C4-2B (cell line): ENCODE data around the gene SLC26A4.

ENCODE experiments used
- CTCF ChIP-seq: fragments of 450-650 bp; conservative IDR thresholded peaks from 2 replicates; pipeline ENCODE4 v1.5.1; 2017; ENCODE audit warnings: mild to moderate bottlenecking
- ZFX ChIP-seq: fragments of 450-650 bp; IDR thresholded peaks from 2 replicates; pipeline ENCODE4 v1.6.1; 2017

DNA sequence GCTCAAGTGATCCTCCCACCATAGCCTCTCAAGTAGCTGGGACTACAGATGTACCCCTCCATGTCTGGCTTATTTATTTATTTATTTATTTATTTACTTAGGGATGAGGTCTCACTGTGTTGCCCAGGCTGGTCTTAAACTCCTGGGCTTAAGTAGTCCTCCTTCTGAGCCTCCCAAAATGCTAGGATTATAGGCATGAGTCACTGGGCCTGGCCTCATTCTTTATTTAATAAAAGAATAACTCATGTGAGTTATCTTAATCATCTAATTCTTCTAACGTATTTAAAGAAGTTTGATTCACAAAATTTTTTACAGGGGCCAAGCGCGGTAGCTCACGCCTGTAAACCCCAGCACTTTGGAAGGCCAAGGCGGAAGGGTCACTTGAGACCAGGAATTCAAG lies 8.0 kb upstream of the SLC26A4 start:
- TF ChIP-seq CTCF (no peak), ZFX (no peak)
